SJSA1 (cell line): ENCODE data around the gene HEXD. TPM values are rescaled to one million over a fixed set of nuclear protein-coding genes. Genes with fewer than 3 reads are reported as not detected.
"Not testable (repeated sequence)": the region's sequence is repeated elsewhere in the genome, so short reads cannot be mapped to it uniquely, and the experiment has no call there.

Experiments
- DNase-seq, 2 experiments: peaks; one replicate each; pipeline ENCODE4 v3.0.0-alpha.2; 2015 to 2020; ENCODE audit warnings: low spot score in 2 of 2, low read depth in 1 of 2
- H3K27ac ChIP-seq: fragments of 250-450 bp; sonication (Bioruptor Pico); 2 replicates; pipeline ENCODE4 v1.5.1; 2020; ENCODE audit warnings: mild to moderate bottlenecking, moderate library complexity
- H3K27me3 ChIP-seq: fragments of 250-450 bp; sonication (Bioruptor Pico); replicated peaks from 2 replicates; pipeline ENCODE4 v1.5.1; 2020; ENCODE audit warnings: mild to moderate bottlenecking, moderate library complexity
- H3K36me3 ChIP-seq: fragments of 250-450 bp; sonication (Bioruptor Pico); 2 replicates; pipeline ENCODE4 v1.5.1; 2020; ENCODE audit warnings: mild to moderate bottlenecking
- H3K4me1 ChIP-seq: fragments of 250-450 bp; sonication (Bioruptor Pico); replicated peaks from 2 replicates; pipeline ENCODE4 v1.6.1; 2021; ENCODE audit warnings: mild to moderate bottlenecking
- H3K4me3 ChIP-seq: fragments of 250-450 bp; sonication (Bioruptor Pico); 2 replicates; pipeline ENCODE4 v1.5.1; 2020; ENCODE audit warnings: mild to moderate bottlenecking
- H3K9me3 ChIP-seq: fragments of 250-450 bp; sonication (Bioruptor Pico); replicated peaks from 2 replicates; pipeline ENCODE4 v1.5.1; 2020; ENCODE audit warnings: mild to moderate bottlenecking
- total RNA-seq: library from RNA; depleted of rRNA; stranded (reverse); fragments of >200 nt; shearing (Covaris generic); gene quantifications from 2 replicates; pipeline ENCODE4 v1.2.3, GENCODE V29; 2014

The HEXD gene
- total RNA-seq, 1 experiment from 2014 or later, result 21.7 TPM

DNA sequence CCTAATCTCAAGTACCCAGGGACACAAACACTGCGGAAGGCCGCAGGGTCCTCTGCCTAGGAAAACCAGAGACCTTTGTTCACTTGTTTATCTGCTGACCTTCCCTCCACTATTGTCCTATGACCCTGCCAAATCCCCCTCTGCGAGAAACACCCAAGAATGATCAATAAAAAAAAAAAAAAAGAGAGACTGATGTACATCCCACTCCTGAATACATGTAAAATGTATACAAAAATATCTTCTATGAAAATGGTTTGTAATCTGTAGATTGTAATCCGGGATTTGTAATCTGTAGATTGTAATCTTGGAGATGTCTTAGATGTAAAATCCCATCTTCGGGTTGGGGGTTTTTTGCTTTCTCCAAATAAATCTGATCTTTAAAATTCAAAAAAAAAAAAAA lies 40.9 kb upstream of the HEXD start:
- not testable (repeated sequence) for H3K9me3 ChIP-seq, H3K4me3 ChIP-seq, H3K27ac ChIP-seq, DNase-seq, H3K36me3 ChIP-seq, H3K4me1 ChIP-seq
- peaks cover 43% of the 10 kb centered on the region for H3K27me3 ChIP-seq

DNA sequence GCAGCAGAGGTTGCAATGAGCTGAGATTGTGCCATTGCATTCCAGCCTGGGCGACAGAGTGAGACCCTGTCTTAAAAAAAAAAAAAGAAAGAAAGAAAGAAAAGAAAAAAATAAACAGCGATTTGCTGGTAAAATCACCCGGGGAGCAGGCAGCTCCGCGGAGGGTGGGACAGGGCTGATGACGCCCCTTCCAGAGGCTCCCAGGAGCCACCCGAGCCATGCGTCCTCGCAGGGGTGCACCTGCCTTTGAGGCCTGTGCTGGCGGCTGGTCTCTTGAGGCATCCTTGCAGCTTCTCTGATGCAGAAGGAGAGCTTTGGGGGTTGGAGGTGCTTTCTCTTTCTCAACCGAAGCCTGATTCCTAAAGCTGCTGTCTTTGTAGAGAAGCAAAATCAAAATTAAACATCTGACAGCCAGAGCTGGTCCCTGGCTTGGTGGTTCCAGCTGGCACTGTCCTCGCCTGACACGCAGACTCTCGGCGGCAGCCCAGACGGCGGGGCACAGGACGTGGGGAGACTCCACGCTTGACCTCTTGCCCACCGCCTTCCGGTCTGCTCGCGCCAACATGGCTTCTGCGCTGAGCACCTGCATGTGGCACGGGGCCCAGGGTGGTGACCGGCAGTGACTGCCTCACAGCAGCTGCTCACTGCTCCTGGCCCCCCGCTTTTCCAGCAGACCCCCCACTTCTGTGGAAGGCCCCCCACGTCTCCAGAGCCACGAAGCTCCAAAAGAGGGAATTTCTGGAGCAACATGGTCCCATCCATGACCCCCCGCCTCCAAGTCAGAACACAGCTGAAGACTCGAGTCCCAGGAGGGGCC lies 40.0 kb upstream of the HEXD start:
- peaks cover 37% of the 10 kb centered on the region for H3K27me3 ChIP-seq
- no peak for DNase-seq
- no peaks in the 10 kb centered on the region for H3K9me3 ChIP-seq
- no peaks in the 10 kb centered on the region for H3K36me3 ChIP-seq
- H3K27ac ChIP-seq, result no peak overlapping the region
- H3K4me3 ChIP-seq, result no peak overlapping the region
- peaks cover 6% of the 10 kb centered on the region for H3K4me1 ChIP-seq

DNA sequence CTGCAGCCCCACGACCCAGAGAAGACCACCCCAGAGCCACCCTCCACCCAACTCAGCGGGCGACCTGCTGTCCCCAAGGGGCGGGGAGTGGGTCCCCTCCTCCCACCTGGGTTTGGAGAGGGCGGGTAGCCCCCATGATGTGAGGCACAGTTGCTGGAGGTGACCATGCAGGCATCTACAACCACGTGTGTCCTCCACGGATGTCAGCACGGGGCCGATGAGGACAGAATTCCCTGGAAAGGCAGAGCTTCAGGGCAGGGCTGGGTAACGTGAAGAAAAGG lies 39.5 kb upstream of the HEXD start:
- no peak overlapping the region for H3K4me3 ChIP-seq
- H3K27me3 ChIP-seq, result peaks cover 32% of the 10 kb centered on the region
- no peak overlapping the region for H3K27ac ChIP-seq
- H3K4me1 ChIP-seq, result peaks cover 6% of the 10 kb centered on the region
- H3K9me3 ChIP-seq, result no peaks in the 10 kb centered on the region
- DNase-seq, result no peak
- no peaks in the 10 kb centered on the region for H3K36me3 ChIP-seq

DNA sequence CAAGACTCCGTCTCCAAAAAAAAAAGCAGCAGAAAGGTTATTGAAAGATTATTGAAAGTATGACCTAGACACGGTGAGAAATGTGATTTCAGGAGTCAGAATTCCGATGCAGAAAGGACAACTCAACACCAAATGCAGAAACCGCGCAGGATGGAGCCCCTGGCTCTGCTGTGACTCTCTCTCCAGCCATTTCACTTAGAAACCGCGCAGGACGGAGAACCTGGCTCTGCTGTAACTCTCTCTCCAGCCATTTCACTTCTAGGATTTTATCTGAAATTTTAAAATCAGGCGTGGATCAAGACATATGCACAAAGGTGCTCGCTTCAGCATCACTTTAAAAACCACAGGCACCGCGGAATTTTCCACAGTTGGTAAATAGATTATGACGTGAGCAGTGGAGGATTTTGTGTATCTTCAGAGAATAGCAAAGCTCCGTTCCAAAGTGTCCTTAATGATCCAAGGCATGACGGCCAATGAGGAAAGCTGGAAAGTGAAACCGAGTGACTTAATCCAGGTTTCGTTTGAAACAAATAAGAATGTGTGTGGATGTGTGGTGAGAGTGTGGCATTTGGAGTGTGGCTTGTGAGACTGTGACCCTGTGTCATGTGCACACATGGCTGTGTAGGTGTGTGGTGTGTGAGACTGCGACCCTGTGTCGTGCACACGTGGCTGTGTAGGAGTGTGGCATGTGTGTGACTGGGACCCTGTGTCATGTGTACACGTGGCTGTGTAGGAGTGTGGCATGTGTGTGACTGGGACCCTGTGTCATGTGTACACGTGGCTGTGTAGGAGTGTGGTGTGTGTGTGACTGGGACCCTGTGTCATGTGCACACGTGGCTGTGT lies 37.1 kb upstream of the HEXD start:
- Histone ChIP-seq H3K27me3 (peaks cover 23% of the 10 kb centered on the region), H3K27ac (no peak overlapping the region), H3K36me3 (no peaks in the 10 kb centered on the region), H3K9me3 (no peaks in the 10 kb centered on the region), H3K4me3 (0 out of 2 replicates have a peak overlapping the region, but pooled peaks have one; percentile 8), H3K4me1 (peaks cover 23% of the 10 kb centered on the region)
- DNase-seq, result peak in 1 of 2 experiments; percentile 30

DNA sequence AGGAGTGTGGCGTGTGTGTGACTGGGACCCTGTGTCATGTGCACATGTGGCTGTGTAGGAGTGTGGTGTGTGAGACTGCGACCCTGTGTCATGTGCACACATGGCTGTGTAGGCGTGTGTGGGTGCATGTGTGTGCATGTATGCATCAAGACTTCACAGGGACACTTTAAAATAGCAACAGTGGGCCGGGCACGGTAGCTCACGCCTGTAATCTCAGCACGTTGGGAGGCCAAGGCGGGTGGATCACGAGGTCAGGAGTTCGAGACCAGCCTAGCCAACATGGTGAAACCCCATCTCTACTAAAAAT lies 36.5 kb upstream of the HEXD start:
- Histone ChIP-seq H3K27me3 (peaks cover 20% of the 10 kb centered on the region), H3K4me1 (peaks cover 28% of the 10 kb centered on the region)
- H3K27ac ChIP-seq, DNase-seq, H3K36me3 ChIP-seq, H3K4me3 ChIP-seq, H3K9me3 ChIP-seq: not testable (repeated sequence)

DNA sequence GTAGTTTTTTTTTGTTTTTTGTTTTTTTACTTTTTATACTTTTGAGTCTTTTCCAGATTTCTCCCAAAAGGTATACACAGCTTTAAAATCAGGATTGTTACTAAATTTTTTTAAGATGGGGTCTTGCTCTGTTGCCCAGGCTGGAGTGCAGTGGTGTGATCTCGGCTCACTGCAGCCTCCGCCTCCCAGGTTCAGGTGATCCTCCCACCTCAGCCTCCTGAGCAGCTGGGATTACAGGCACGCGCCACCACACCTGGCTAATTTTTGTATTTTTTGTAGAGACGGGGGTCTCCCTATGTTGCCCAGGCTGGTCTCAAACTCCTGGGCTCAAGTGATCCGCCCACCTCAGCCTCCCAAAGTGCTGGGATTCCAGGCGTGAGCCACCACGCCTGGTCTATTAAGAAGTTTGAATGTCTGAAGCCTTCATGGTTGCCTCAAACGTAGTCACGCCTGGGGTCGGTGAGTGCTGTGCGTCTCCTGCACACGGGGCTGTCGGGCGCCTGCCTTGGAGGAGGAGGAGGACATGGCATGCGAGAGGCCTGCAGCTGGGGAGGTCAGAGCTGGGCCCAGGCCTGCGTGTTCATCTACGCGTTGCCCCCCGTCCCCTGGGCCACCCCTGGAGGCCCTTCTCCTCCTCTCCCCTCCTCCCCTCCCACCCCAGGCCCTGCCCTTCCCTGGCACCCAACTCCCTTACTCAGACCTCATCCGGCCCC lies 35.8 kb upstream of the HEXD start:
- DNase-seq, H3K27ac ChIP-seq, H3K4me3 ChIP-seq, H3K36me3 ChIP-seq, H3K9me3 ChIP-seq: not testable (repeated sequence)
- Histone ChIP-seq H3K4me1 (peaks cover 35% of the 10 kb centered on the region), H3K27me3 (peaks cover 19% of the 10 kb centered on the region)

DNA sequence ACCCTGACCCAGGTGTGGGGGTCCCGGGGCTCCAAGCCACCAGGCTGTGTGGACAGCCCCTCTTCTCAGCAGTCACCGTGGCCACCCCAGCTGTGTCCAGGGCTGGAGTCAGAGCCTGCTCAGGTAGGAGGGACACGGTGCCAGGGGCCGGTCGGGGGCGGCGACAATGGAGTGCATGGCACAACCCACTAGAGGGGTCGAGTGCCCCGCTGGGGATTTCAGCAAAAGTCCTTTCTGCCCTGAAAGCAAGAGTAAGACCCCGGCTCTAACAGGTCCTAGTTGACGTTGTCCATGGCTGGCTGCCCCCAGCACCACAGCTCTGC lies 35.3 kb upstream of the HEXD start:
- Histone ChIP-seq H3K4me1 (peaks cover 40% of the 10 kb centered on the region), H3K27ac (no peak overlapping the region), H3K27me3 (peaks cover 19% of the 10 kb centered on the region), H3K4me3 (no peak overlapping the region), H3K36me3 (no peaks in the 10 kb centered on the region), H3K9me3 (no peaks in the 10 kb centered on the region)
- DNase-seq, result no peak

DNA sequence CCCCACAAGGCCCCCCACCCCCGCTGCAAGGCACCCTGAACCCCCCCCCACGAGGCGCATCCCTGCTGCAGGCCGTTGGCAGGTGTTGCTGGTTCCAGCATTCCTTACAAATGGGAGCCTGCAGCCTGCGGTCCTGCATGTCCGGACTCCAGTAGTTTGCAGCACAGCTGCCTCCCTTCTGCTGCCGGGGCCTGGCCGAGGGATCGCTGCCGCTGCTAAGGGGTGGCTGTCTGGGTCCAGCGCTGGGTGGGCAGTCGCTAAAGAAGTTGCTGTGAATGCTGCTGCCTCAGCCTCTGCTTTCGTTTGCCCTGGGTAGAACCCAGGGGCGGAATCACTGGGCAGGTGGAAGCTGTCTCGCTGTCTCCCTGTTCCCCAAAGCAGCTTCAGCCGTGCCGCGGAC lies 34.7 kb upstream of the HEXD start:
- H3K27me3 ChIP-seq, result peaks cover 19% of the 10 kb centered on the region
- no peak overlapping the region for H3K4me3 ChIP-seq
- H3K36me3 ChIP-seq, result no peaks in the 10 kb centered on the region
- peaks cover 45% of the 10 kb centered on the region for H3K4me1 ChIP-seq
- no peak overlapping the region for H3K27ac ChIP-seq
- H3K9me3 ChIP-seq, result no peaks in the 10 kb centered on the region
- DNase-seq, result no peak

DNA sequence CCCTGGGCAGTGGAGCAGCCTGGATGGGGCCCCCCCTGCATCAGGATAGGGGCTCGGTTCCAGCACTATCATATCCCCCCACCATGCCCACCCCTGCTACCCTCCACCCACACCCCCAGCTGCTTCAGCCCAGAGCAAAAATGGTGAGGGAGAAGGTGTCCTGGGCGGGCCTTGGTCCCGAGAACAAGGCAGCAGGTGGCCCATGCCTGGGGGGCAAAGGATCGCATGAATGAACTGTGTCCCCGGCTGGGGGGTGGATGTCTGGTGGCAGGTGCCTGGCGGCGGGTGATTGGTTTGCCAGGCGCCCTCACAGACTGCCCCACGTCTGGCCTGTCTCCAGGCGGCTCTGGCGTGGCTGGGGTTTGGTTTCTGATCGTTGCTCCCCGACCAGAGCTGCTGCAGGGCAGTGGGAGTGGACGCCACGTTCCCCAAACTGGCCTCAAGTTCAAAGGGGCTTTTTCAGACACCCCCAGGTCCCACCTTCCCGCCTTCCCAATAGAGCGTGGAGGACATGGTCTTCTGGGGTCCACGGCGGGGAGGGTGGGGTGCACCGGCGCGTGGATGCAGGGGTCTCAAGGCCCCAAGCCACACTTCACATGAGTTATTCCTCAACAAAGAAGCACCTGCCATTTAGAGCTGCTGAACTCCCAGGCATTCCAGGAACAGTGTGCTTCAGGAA lies 34.0 kb upstream of the HEXD start:
- H3K4me1 ChIP-seq, result peaks cover 46% of the 10 kb centered on the region
- H3K36me3 ChIP-seq, result 0 out of 2 replicates have a peak, but pooled peaks cover 3% of the 10 kb centered on the region
- DNase-seq, result no peak
- H3K27ac ChIP-seq, result no peak overlapping the region
- no peaks in the 10 kb centered on the region for H3K9me3 ChIP-seq
- no peak overlapping the region for H3K4me3 ChIP-seq
- peaks cover 13% of the 10 kb centered on the region; the same call in 1 of the 2 replicates for H3K27me3 ChIP-seq

DNA sequence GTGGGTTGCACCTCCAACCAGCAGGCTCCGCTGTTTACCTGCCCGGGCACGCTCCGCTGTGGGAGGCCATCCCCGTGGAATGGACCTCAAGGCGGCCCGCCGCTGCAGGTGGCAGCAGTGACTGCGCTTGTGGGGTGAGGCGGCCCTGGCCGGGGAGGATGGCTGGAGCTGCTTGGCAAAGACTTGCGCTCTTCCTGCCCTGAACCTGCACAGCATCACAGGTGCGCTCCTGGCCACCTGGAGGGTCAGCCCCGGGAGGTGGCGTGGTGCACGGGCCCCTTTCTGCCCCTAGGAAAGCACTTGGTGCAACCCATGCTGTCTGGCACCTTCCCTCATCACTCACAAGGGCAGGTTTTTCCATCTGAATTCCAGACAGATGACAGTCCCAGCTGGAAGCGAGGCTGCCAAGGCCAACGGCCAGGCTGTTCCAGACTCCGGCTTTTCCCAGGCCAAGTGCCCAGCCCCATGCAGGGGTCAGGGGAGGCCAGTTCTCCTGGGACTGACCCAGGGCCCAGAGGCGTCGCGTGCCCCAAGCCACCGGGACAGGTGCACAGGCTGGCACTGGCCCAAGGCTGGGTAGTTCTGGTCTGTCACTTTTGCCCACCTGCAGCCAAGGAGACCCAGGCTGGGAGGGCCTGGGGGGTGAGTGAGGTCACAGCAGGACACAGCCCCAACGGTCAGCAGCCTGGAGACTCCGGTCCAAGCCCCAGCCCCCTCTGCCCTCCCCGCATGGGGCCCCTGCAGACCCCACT lies 33.2 kb upstream of the HEXD start:
- Histone ChIP-seq H3K27ac (peak overlapping the region; percentile 65), H3K27me3 (peaks cover 10% of the 10 kb centered on the region; the same call in 1 of the 2 replicates), H3K4me3 (no peak overlapping the region), H3K9me3 (no peaks in the 10 kb centered on the region), H3K36me3 (0 out of 2 replicates have a peak, but pooled peaks cover 3% of the 10 kb centered on the region), H3K4me1 (peaks cover 46% of the 10 kb centered on the region)
- DNase-seq, result peak in 1 of 2 experiments; percentile 69

DNA sequence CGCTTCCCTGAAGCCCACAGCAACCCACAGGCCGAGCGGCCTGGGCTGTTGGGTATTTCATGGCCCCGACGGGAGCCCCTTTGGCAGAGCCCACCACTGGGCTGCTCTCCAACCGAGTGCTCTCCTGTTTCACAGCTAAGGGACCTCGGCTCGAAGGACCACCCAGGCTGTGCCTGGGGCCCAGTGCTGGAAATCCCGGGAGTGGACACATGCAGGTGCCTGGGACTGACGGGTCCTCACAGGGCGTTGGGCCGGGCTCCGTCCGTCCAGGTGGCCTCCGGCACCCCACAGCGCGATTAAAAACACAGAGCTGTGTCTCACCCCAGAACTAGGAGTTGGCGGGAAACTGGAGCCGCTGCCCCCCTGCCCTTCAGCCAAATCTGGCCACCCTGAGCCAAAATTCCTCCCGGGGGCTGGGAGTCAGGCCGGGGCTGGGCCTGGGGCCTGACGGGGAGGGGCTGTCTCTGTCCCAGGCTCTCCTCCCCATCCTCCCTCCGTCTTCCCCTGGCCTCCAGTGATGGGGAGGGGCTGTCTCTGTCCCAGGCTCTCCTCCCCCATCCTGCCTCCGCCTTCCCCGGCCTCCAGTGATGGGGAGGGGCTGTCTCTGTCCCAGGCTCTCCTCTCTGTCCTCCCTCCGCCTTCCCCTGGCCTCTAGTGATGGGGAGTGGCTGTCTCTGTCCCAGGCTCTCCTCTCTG lies 32.4 kb upstream of the HEXD start:
- Histone ChIP-seq H3K36me3 (peaks cover 3% of the 10 kb centered on the region; the same call in 1 of the 2 replicates), H3K4me1 (peaks cover 46% of the 10 kb centered on the region), H3K27ac (peak overlapping the region; percentile 65), H3K9me3 (no peaks in the 10 kb centered on the region), H3K4me3 (no peak overlapping the region), H3K27me3 (0 out of 2 replicates have a peak, but pooled peaks cover 3% of the 10 kb centered on the region)
- peak; percentile 80 to 85 for DNase-seq

DNA sequence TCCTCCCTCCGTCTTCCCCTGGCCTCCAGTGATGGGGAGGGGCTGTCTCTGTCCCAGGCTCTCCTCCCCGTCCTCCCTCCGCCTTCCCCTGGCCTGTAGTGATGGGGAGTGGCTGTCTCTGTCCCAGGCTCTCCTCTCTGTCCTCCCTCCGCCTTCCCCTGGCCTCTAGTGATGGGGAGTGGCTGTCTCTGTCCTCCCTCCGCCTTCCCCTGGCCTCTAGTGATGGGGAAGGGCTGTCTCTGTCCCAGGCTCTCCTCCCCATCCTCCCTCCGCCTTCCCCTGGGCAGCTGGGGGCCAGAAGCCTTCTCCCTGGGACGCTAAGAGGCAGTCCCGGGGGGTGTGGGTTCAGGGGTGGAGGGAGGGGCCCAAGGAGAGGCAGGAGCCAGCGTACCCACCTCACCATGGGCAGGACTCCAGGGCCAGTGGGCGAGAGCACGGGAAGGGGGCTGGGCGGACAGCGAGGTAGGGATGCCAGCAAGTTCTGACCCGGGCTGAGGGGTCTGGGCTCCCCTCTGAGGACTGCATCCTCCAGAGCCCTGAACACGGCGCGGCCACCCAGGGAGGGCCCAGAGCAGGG lies 31.8 kb upstream of the HEXD start:
- no peaks in the 10 kb centered on the region for H3K9me3 ChIP-seq
- H3K4me3 ChIP-seq, result no peak overlapping the region
- peak overlapping the region; percentile 39 for H3K27ac ChIP-seq
- H3K4me1 ChIP-seq, result peaks cover 41% of the 10 kb centered on the region
- no peaks in the 10 kb centered on the region for H3K27me3 ChIP-seq
- peak in 1 of 2 experiments; percentile 62 for DNase-seq
- peaks cover 7% of the 10 kb centered on the region for H3K36me3 ChIP-seq
